Measurements from ENCODE around the gene GOLGA8S.

DNA sequence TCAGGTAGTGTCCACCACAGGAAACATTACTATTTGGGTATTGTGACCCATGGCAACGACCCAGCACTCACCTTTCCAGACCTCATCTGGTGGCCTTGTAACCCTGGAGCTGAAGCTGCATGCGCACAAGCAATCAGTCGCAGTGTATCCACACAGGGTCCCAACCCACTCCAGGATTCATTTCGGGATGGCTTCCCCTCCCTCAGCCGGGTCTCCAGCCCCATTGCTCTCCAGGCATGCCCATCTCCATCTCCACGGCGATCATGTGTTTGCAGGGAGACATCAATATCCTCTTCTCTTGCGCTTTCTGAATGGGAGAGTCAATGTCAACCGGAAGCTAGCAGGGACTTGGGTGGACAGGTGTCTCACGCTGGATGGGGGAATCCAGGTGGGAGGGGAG, 57.3 kb downstream of the GOLGA8S start:
- TF ChIP-seq, protein P1, sequence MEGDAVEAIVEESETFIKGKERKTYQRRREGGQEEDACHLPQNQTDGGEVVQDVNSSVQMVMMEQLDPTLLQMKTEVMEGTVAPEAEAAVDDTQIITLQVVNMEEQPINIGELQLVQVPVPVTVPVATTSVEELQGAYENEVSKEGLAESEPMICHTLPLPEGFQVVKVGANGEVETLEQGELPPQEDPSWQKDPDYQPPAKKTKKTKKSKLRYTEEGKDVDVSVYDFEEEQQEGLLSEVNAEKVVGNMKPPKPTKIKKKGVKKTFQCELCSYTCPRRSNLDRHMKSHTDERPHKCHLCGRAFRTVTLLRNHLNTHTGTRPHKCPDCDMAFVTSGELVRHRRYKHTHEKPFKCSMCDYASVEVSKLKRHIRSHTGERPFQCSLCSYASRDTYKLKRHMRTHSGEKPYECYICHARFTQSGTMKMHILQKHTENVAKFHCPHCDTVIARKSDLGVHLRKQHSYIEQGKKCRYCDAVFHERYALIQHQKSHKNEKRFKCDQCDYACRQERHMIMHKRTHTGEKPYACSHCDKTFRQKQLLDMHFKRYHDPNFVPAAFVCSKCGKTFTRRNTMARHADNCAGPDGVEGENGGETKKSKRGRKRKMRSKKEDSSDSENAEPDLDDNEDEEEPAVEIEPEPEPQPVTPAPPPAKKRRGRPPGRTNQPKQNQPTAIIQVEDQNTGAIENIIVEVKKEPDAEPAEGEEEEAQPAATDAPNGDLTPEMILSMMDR (IDR thresholded peaks at IDR 0.05): no peak
- no peak for TF ChIP-seq POLR2A (IDR thresholded peaks at IDR 0.05)
